HepG2 (cell line): ENCODE results near the gene NBEAL2. TPM values are rescaled to one million over a fixed set of nuclear protein-coding genes. Genes with fewer than 3 reads are reported as not detected.

Experiments
- ARID2 ChIP-seq: sonication (generic); formaldehyde crosslinking; IDR thresholded peaks from 2 replicates; pipeline ENCODE4 v1.8.1; 2022; ENCODE audit warnings: mild to moderate bottlenecking, missing genetic modification reagents, borderline replicate concordance
- ATF7-NPFF ChIP-seq: sonication (generic); formaldehyde crosslinking; IDR thresholded peaks from 2 replicates; pipeline ENCODE4 v1.8.1; 2023; ENCODE audit warnings: mild to moderate bottlenecking, low read depth, missing genetic modification reagents, moderate library complexity
- FOXK1 ChIP-seq: sonication (generic); formaldehyde crosslinking; IDR thresholded peaks from 2 replicates; pipeline ENCODE4 v1.4.0; 2020; ENCODE audit warnings: low read depth, missing genetic modification reagents, borderline replicate concordance
- RXRB ChIP-seq: IDR thresholded peaks from 2 replicates; pipeline ENCODE4 v1.6.1; 2016; ENCODE audit warnings: borderline replicate concordance, missing genetic modification reagents, missing compliant biosample characterization
- SIX4 ChIP-seq: sonication (generic); formaldehyde crosslinking; IDR thresholded peaks from 2 replicates; pipeline ENCODE4 v1.4.0; 2020; ENCODE audit warnings: missing genetic modification reagents
- SMAD1 ChIP-seq: sonication (generic); formaldehyde crosslinking; IDR thresholded peaks from 2 replicates; pipeline ENCODE4 v1.4.0; 2020; ENCODE audit warnings: missing genetic modification reagents, low read depth, mild to moderate bottlenecking, borderline replicate concordance
- SMAD9 ChIP-seq: sonication (generic); formaldehyde crosslinking; IDR thresholded peaks from 2 replicates; pipeline ENCODE4 v1.5.1; 2020; ENCODE audit warnings: mild to moderate bottlenecking, missing genetic modification reagents
- SRY ChIP-seq: sonication (generic); formaldehyde crosslinking; IDR thresholded peaks from 2 replicates; pipeline ENCODE4 v1.8.0; 2022; ENCODE audit warnings: mild to moderate bottlenecking, missing genetic modification reagents
- TGIF2 ChIP-seq: IDR thresholded peaks from 2 replicates; pipeline ENCODE4 v1.6.1; 2016; ENCODE audit warnings: control low read depth, missing compliant biosample characterization
- ZBTB8A ChIP-seq: sonication (generic); formaldehyde crosslinking; IDR thresholded peaks from 2 replicates; pipeline ENCODE4 v1.4.0; 2020; ENCODE audit warnings: mild to moderate bottlenecking, low read depth, missing genetic modification reagents, borderline replicate concordance
- ZNF564 ChIP-seq: sonication (generic); formaldehyde crosslinking; IDR thresholded peaks from 2 replicates; pipeline ENCODE4 v1.8.1; 2023; ENCODE audit warnings: mild to moderate bottlenecking, missing genetic modification reagents
- ZNF737 ChIP-seq: sonication (generic); formaldehyde crosslinking; IDR thresholded peaks from 2 replicates; pipeline ENCODE4 v1.5.0; 2020; ENCODE audit warnings: missing genetic modification reagents, mild to moderate bottlenecking, borderline replicate concordance
- polyA plus RNA-seq, 8 experiments: library from polyadenylated mRNA; depleted of rRNA in 3 of 8; stranded (reverse) in 7 of 8; unstranded in 1 of 8; fragments of >200 nt; fragmentation: Illumina TruSeq in 4 of 8; extraction: Trizol in 4 of 8; gene quantifications; 2 replicates each; pipeline versions ENCODE4 v1.2.1 to v1.2.3, GENCODE V29; 2011 to 2016; ENCODE audit warnings: low read depth in 4 of 8, missing spikeins in 1 of 8, mixed read lengths in 1 of 8; ENCODE audit not compliant: insufficient read depth in 1 of 8
- total RNA-seq, 5 experiments: library from RNA; depleted of rRNA; stranded (reverse); fragments of >200 nt; fragmentation: Illumina TruSeq; extraction: Trizol; gene quantifications; 2 replicates each; pipeline ENCODE4 v1.2.3, GENCODE V29; 2016; ENCODE audit warnings: low read depth in 1 of 5
- TF ChIP-seq, protein P1 (sequence below), 2 experiments: sonication (generic) in 1 of 2; formaldehyde crosslinking in 1 of 2; IDR thresholded peaks; 2 replicates each; pipeline versions ENCODE4 v1.6.1 to v1.9.0; 2014 to 2022; ENCODE audit warnings: antibody characterized with exemption in 1 of 2, borderline replicate concordance in 1 of 2, inconsistent platforms in 1 of 2, low read depth in 1 of 2, missing genetic modification reagents in 1 of 2
- TF ChIP-seq, protein P2 (sequence below): sonication (generic); formaldehyde crosslinking; IDR thresholded peaks from 2 replicates; pipeline ENCODE4 v1.4.0; 2020; ENCODE audit warnings: missing genetic modification reagents, mild to moderate bottlenecking, borderline replicate concordance
- TF ChIP-seq, protein P3 (sequence below): IDR thresholded peaks from 2 replicates; pipeline ENCODE4 v1.6.1; 2012; ENCODE audit warnings: inconsistent platforms
- TF ChIP-seq, protein P4 (sequence below): sonication (generic); formaldehyde crosslinking; IDR thresholded peaks from 2 replicates; pipeline ENCODE4 v1.9.0; 2022; ENCODE audit warnings: low read depth, missing genetic modification reagents
- TF ChIP-seq, protein P5 (sequence below): sonication (generic); formaldehyde crosslinking; conservative IDR thresholded peaks from 2 replicates; pipeline ENCODE4 v1.4.0; 2020; ENCODE audit warnings: missing genetic modification reagents

The NBEAL2 gene
- total and polyA plus RNA-seq, 2 of the 13 experiments (the other 11 are each of a cell fraction or from before 2014, with no cell fraction given) = 9.7 to 12.4 TPM

DNA sequence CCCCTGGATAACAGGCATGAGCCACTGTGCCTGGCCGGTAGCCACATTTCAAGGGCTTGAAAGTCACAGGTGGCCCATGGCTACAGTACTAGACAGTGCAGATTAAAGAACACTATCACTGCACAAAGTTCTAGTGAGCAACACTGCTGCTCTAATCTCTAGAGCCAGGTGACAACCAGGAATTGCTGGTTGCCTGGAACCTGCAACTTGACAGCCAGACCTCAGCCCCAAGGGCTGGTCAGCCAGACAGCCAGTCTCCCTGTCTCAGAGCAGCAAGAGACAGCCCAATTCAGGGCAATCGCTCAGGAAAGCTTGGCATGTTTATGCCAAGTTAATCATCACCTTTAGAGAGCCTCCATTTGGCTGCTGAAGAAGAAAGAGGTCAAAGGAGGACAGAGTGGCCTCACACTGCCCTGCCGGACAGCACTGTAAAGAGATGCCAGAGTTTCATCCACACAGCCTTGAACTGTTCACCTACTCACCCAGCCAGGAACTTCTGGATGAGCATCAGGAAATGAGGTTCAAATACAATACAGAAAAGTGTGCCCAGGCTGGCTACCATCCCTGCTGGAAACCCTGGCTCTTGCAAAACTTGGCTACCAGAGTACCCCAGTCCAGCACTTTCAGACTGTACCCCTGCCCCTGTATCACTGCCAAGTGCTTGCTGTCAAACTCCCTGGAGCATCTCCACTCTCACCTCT lies 8.9 kb upstream of the NBEAL2 start (continued):
- TF ChIP-seq, protein P1, sequence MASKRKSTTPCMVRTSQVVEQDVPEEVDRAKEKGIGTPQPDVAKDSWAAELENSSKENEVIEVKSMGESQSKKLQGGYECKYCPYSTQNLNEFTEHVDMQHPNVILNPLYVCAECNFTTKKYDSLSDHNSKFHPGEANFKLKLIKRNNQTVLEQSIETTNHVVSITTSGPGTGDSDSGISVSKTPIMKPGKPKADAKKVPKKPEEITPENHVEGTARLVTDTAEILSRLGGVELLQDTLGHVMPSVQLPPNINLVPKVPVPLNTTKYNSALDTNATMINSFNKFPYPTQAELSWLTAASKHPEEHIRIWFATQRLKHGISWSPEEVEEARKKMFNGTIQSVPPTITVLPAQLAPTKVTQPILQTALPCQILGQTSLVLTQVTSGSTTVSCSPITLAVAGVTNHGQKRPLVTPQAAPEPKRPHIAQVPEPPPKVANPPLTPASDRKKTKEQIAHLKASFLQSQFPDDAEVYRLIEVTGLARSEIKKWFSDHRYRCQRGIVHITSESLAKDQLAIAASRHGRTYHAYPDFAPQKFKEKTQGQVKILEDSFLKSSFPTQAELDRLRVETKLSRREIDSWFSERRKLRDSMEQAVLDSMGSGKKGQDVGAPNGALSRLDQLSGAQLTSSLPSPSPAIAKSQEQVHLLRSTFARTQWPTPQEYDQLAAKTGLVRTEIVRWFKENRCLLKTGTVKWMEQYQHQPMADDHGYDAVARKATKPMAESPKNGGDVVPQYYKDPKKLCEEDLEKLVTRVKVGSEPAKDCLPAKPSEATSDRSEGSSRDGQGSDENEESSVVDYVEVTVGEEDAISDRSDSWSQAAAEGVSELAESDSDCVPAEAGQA (IDR thresholded peaks at IDR 0.05; ENCODE audit: low read depth) = no peak
- TF ChIP-seq, protein P1 (CRISPR knock-in tag; IDR thresholded peaks at IDR 0.05; ENCODE audit: borderline replicate concordance) = no peak
- TF ChIP-seq SMAD9 (no peak), ZNF564 (CRISPR knock-in tag) (no peak), ARID2 (CRISPR knock-in tag) (no peak), SIX4 (CRISPR knock-in tag) (peak; percentile 54), ATF7-NPFF (CRISPR knock-in tag) (no peak), RXRB (CRISPR knock-in tag) (peak; percentile 100), ZNF737 (CRISPR knock-in tag) (no peak), SMAD1 (CRISPR knock-in tag) (no peak), FOXK1 (CRISPR knock-in tag) (peak; percentile 93), SRY (CRISPR knock-in tag) (no peak), ZBTB8A (CRISPR knock-in tag) (no peak), TGIF2 (CRISPR knock-in tag) (peak; percentile 89)
- TF ChIP-seq, protein P2, sequence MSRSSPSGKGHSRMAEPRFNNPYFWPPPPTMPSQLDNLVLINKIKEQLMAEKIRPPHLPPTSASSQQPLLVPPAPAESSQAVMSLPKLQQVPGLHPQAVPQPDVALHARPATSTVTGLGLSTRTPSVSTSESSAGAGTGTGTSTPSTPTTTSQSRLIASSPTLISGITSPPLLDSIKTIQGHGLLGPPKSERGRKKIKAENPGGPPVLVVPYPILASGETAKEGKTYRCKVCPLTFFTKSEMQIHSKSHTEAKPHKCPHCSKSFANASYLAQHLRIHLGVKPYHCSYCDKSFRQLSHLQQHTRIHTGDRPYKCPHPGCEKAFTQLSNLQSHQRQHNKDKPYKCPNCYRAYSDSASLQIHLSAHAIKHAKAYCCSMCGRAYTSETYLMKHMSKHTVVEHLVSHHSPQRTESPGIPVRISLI (CRISPR knock-in tag) = peak; percentile 60; the same call in 1 of the 2 replicates
- TF ChIP-seq, protein P3, sequence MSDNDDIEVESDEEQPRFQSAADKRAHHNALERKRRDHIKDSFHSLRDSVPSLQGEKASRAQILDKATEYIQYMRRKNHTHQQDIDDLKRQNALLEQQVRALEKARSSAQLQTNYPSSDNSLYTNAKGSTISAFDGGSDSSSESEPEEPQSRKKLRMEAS = peak; percentile 41; the same call in 1 of the 2 replicates
- TF ChIP-seq, protein P4, sequence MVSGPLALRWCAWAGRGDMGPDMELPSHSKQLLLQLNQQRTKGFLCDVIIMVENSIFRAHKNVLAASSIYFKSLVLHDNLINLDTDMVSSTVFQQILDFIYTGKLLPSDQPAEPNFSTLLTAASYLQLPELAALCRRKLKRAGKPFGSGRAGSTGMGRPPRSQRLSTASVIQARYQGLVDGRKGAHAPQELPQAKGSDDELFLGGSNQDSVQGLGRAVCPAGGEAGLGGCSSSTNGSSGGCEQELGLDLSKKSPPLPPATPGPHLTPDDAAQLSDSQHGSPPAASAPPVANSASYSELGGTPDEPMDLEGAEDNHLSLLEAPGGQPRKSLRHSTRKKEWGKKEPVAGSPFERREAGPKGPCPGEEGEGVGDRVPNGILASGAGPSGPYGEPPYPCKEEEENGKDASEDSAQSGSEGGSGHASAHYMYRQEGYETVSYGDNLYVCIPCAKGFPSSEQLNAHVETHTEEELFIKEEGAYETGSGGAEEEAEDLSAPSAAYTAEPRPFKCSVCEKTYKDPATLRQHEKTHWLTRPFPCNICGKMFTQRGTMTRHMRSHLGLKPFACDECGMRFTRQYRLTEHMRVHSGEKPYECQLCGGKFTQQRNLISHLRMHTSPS (CRISPR knock-in tag) = peak; percentile 97
- TF ChIP-seq, protein P5, sequence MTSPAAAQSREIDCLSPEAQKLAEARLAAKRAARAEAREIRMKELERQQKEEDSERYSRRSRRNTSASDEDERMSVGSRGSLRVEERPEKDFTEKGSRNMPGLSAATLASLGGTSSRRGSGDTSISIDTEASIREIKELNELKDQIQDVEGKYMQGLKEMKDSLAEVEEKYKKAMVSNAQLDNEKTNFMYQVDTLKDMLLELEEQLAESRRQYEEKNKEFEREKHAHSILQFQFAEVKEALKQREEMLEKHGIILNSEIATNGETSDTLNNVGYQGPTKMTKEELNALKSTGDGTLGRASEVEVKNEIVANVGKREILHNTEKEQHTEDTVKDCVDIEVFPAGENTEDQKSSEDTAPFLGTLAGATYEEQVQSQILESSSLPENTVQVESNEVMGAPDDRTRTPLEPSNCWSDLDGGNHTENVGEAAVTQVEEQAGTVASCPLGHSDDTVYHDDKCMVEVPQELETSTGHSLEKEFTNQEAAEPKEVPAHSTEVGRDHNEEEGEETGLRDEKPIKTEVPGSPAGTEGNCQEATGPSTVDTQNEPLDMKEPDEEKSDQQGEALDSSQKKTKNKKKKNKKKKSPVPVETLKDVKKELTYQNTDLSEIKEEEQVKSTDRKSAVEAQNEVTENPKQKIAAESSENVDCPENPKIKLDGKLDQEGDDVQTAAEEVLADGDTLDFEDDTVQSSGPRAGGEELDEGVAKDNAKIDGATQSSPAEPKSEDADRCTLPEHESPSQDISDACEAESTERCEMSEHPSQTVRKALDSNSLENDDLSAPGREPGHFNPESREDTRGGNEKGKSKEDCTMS (CRISPR knock-in tag) = no peak
